ENCODE measurements around the gene OSGEP. TPM values are rescaled to one million over a fixed set of nuclear protein-coding genes. Genes with fewer than 3 reads are reported as not detected.

Gene OSGEP
- total RNA-seq, 6 donors from 2014 or later, result 31.7 to 58.8 (median 48.1) TPM

DNA sequence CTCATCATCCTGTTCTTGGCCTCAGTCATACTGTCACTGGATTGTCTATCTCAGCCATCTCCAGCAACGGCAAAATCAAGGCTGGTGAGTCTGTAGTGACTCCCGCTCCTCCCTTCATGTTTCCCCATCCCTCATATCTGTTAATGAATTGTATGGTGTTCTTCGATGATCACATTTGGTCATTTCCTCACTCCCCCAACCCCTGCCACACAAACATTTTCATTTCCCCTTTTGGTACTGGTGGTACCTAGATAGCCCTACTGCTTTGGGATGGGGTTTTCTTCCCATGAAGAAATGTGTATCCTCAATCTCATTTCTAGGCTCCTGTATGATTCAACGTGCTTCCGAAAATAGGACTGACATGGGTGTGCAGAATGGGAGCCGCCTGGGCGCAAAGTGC is 15.9 kb downstream of the OSGEP start:
- H3K27ac ChIP-seq, result no peak overlapping the region
- H3K4me1 ChIP-seq, result peaks cover 0 to 4% (median 0%) of the 10 kb centered on the region in 4 donors
- H3K27me3 ChIP-seq, result no peaks in the 10 kb centered on the region
- H3K4me3 ChIP-seq, result no peak overlapping the region
- TF ChIP-seq EP300 (IDR thresholded peaks at IDR 0.05), result no peak
- TF ChIP-seq, protein P1, sequence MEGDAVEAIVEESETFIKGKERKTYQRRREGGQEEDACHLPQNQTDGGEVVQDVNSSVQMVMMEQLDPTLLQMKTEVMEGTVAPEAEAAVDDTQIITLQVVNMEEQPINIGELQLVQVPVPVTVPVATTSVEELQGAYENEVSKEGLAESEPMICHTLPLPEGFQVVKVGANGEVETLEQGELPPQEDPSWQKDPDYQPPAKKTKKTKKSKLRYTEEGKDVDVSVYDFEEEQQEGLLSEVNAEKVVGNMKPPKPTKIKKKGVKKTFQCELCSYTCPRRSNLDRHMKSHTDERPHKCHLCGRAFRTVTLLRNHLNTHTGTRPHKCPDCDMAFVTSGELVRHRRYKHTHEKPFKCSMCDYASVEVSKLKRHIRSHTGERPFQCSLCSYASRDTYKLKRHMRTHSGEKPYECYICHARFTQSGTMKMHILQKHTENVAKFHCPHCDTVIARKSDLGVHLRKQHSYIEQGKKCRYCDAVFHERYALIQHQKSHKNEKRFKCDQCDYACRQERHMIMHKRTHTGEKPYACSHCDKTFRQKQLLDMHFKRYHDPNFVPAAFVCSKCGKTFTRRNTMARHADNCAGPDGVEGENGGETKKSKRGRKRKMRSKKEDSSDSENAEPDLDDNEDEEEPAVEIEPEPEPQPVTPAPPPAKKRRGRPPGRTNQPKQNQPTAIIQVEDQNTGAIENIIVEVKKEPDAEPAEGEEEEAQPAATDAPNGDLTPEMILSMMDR (IDR thresholded peaks at IDR 0.05), result no peak
- no peak for TF ChIP-seq POLR2A (IDR thresholded peaks at IDR 0.05)
- TF ChIP-seq POLR2AphosphoS5 (IDR thresholded peaks at IDR 0.05), result no peak
- H3K9me3 ChIP-seq, result no peaks in the 10 kb centered on the region
- WGBS, 2 donors, result 87% methylated on average over 7 of the region's 7 CpGs
- no peak for DNase-seq
- no peak for ATAC-seq (ENCODE audit: low FRiP score in 2 of 2)
- no peaks in the 10 kb centered on the region for H3K36me3 ChIP-seq

DNA sequence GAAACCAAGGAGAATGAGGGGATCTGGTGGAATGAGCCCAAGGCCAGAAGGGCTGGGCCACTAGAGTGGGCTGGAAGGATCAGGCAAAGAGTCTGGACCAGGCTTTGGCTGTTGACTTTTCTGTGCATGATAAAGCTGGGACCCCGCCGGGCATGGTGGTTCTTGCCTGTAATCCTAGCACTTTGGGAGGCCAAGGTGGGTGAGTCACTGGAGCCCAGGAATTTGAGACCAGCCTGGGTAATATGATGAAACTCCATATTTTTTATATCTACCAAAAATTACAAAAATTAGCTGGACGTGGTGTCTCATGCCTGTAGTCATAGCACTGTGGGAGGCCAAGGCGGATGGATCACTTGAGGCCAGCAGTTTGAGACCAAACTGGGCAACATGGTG is 18.3 kb downstream of the OSGEP start:
- Histone ChIP-seq H3K9me3 (no peaks in the 10 kb centered on the region), H3K27me3 (no peaks in the 10 kb centered on the region), H3K27ac (no peak overlapping the region), H3K36me3 (no peaks in the 10 kb centered on the region), H3K4me3 (no peak overlapping the region), H3K4me1 (peaks cover 0 to 4% (median 0%) of the 10 kb centered on the region in 4 donors)
- DNase-seq (no peak), ATAC-seq (ENCODE audit: low FRiP score in 2 of 2) (no peak)
- TF ChIP-seq, protein P1 (IDR thresholded peaks at IDR 0.05), result no peak
- WGBS, 2 donors, result 88 to 91% methylated on average over 4 of the region's 4 CpGs

DNA sequence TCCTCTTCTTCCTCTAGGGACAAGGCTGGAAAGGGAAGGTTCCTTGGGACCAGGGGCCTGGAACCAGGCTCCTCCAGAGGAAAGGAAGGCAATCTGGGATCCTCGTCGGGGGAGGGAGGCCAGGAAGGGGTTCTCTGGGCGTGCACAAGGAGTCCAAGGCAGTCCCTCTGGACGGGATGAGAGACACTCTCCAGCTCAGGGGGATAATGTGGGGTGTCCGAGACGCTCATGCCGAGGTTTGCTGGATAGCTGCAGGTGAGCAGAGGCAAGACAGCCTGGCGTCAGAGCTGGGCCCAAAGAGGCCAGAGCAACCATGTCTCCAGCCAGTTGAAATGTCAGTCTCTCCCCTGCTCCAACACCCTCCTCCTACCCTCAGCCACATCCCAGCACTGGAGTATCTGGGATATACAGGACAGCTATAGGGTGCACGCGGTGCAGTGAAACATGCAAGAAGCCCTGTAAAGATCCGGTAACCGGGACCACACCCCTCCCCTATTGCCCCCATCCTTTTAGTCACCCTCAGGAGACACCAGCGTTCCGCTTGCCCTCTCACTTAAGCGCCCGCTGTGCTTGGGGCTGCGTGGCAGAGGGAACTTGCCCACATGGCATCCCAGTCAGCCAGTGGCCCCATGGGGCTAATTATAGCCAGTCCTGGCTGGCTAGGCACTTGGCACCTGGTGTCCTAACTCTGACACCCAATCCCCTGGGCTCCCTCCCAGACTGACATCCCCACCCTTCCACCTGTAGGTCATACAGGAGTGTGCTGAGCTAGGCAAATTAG is 18.8 kb downstream of the OSGEP start, which contains the start of gene KLHL33:
TSS of gene KLHL33 (minus strand) at position 585 of the 781 bp plus-strand sequence. CDS start at position 230, 355 bp downstream.
- H3K27me3 ChIP-seq, result no peaks in the 10 kb centered on the region
- peak within 1 kb of the TSS in 3 of 4 donors; percentile 20 to 33 (median 29) for H3K4me3 ChIP-seq
- no peaks in the 10 kb centered on the region for H3K9me3 ChIP-seq
- H3K4me1 ChIP-seq, result no peaks in the 10 kb centered on the region
- ATAC-seq (ENCODE audit: low FRiP score in 2 of 2), result no peak
- peak within 1 kb of the TSS; percentile 1 to 50 (median 30) for H3K27ac ChIP-seq
- TF ChIP-seq, protein P1 (IDR thresholded peaks at IDR 0.05), result no peak
- no peak for TF ChIP-seq EP300 (IDR thresholded peaks at IDR 0.05)
- no peak for TF ChIP-seq POLR2A (IDR thresholded peaks at IDR 0.05)
- no peak for TF ChIP-seq POLR2AphosphoS5 (IDR thresholded peaks at IDR 0.05)
- no peaks in the 10 kb centered on the region for H3K36me3 ChIP-seq
- 73 to 75% methylated on average over 7 to 17 of the region's 17 CpGs for WGBS, 2 donors
- DNase-seq, result no peak

DNA sequence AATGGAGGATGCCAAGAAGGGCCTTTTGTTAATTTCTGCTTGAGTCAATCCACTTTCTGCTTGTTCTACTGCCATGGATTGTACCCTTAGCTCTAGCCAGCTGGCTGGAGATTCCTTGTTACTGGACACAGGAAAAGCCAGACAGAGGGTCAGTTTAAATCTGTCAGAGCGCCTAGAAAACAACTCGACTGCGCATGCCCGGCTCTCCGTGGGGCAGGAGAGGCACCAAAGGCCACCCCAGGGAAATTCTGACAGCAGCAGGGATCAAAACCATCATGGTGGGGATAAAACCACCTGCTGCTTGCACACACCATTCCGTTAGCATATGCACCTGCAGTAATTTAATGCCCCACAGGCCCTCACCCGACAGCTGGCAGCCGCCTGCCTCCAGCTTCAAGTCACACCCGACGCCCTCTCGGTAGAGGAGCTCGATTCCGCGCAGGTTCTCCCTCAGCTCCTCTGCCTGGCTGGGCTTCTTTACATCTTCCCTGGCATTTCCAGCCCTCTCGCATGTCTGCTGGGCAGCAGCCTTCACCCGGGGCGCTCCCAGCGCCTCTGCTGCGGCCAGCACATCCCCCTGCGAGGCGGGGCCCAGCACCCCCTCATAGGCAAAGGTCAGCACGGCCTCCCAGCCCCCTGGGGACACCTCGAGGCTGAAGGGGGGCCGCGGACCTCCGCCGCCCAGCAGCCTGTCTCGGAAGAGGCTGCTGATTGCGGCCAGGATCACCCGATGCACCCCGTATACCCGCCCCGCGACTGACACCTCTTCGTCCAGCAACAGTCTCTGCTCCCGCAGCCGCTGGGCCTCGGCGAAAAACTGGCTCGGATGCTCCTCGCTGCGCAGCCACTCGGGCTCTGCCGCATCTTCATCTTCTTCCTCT is 19.7 kb downstream of the OSGEP start:
- no peaks in the 10 kb centered on the region for H3K27me3 ChIP-seq
- DNase-seq (peak in 1 of 2 donors; percentile 78), ATAC-seq (ENCODE audit: low FRiP score in 2 of 2) (peak; percentile 5 to 41)
- H3K4me3 ChIP-seq, result peak overlapping the region in 3 of 4 donors; percentile 20 to 33 (median 29)
- H3K9me3 ChIP-seq, result no peaks in the 10 kb centered on the region
- no peaks in the 10 kb centered on the region for H3K36me3 ChIP-seq
- TF ChIP-seq POLR2A (IDR thresholded peaks at IDR 0.05), result no peak
- TF ChIP-seq POLR2AphosphoS5 (IDR thresholded peaks at IDR 0.05), result peak in 1 of 2 donors; percentile 15
- no peak for TF ChIP-seq EP300 (IDR thresholded peaks at IDR 0.05)
- TF ChIP-seq, protein P1 (IDR thresholded peaks at IDR 0.05), result no peak
- H3K27ac ChIP-seq, result peak overlapping the region; percentile 1 to 50 (median 30)
- peaks cover 0 to 6% (median 0%) of the 10 kb centered on the region in 4 donors for H3K4me1 ChIP-seq
- 41 to 42% methylated on average over 24 to 34 of the region's 44 CpGs for WGBS, 2 donors
